HFFc6 (cell line): ENCODE data around the gene FRS2. TPM values are rescaled to one million over a fixed set of nuclear protein-coding genes. Genes with fewer than 3 reads are reported as not detected.

Source experiments
- DNase-seq: peaks from one replicate; pipeline ENCODE4 v3.0.0-alpha.2; 2018
- H3K27ac Mint-ChIP-seq: 2 replicates; pipeline ENCODE4 v1.8.0; 2020; ENCODE audit warnings: mild to moderate bottlenecking, mixed read lengths
- H3K27me3 Mint-ChIP-seq: 2 replicates; pipeline ENCODE4 v1.8.0; 2021; ENCODE audit warnings: mild to moderate bottlenecking, moderate library complexity, mixed read lengths; ENCODE audit not compliant: insufficient read depth
- H3K36me3 Mint-ChIP-seq: 2 replicates; pipeline ENCODE4 v1.8.0; 2021; ENCODE audit warnings: low read depth, mixed read lengths
- H3K4me1 Mint-ChIP-seq: 2 replicates; pipeline ENCODE4 v1.8.0; 2020; ENCODE audit warnings: low read depth, mixed read lengths
- H3K4me3 Mint-ChIP-seq: 2 replicates; pipeline ENCODE4 v1.8.0; 2020; ENCODE audit warnings: mild to moderate bottlenecking, moderate library complexity, mixed read lengths
- H3K9me3 Mint-ChIP-seq: 2 replicates; pipeline ENCODE4 v1.8.0; 2020; ENCODE audit warnings: mild to moderate bottlenecking, mixed read lengths
- total RNA-seq, 6 experiments: library from RNA; stranded (reverse); fragmentation: NEBNext Ultra II Directional; extraction: Animal tissue kit (Norgen Biotek cat#: 25700); gene quantifications; 2 replicates in 1 of 6; 3 replicates in 5 of 6; pipeline ENCODE4 v1.2.3, GENCODE V29; 2021
- TF ChIP-seq, protein P1 (sequence below): fragments of 200-600 bp; sonication (generic); IDR thresholded peaks from 2 replicates; pipeline ENCODE4 v1.5.0; 2021; ENCODE audit warnings: antibody characterized with exemption, mild to moderate bottlenecking

Gene FRS2
- total RNA-seq, 6 experiments from 2014 or later: 26.5 to 35.8 (median 31.1) TPM

GRCh38 chr12:69546693-69547438 is 76.7 kb downstream of the FRS2 start:
- DNase-seq: no peak
- Mint-ChIP-seq H3K4me3 (no peak overlapping the region), H3K27ac (no peak overlapping the region), H3K27me3 (no peaks in the 10 kb centered on the region), H3K36me3 (peaks cover 41% of the 10 kb centered on the region), H3K9me3 (peaks cover 18% of the 10 kb centered on the region), H3K4me1 (no peaks in the 10 kb centered on the region)
- TF ChIP-seq, protein P1, sequence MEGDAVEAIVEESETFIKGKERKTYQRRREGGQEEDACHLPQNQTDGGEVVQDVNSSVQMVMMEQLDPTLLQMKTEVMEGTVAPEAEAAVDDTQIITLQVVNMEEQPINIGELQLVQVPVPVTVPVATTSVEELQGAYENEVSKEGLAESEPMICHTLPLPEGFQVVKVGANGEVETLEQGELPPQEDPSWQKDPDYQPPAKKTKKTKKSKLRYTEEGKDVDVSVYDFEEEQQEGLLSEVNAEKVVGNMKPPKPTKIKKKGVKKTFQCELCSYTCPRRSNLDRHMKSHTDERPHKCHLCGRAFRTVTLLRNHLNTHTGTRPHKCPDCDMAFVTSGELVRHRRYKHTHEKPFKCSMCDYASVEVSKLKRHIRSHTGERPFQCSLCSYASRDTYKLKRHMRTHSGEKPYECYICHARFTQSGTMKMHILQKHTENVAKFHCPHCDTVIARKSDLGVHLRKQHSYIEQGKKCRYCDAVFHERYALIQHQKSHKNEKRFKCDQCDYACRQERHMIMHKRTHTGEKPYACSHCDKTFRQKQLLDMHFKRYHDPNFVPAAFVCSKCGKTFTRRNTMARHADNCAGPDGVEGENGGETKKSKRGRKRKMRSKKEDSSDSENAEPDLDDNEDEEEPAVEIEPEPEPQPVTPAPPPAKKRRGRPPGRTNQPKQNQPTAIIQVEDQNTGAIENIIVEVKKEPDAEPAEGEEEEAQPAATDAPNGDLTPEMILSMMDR: no peak

GRCh38 chr12:69548687-69549086 is 78.5 kb downstream of the FRS2 start:
- Mint-ChIP-seq H3K27ac (no peak overlapping the region), H3K4me3 (no peak overlapping the region), H3K36me3 (peaks cover 35% of the 10 kb centered on the region), H3K27me3 (peaks cover 2% of the 10 kb centered on the region; the same call in 1 of the 2 replicates), H3K9me3 (peaks cover 12% of the 10 kb centered on the region), H3K4me1 (peaks cover 6% of the 10 kb centered on the region)
- TF ChIP-seq, protein P1: no peak
- DNase-seq: no peak

- Mint-ChIP-seq H3K27me3 (peaks cover 2% of the 10 kb centered on the region; the same call in 1 of the 2 replicates), H3K4me3 (no peak overlapping the region)
Measured at GRCh38 chr12:69550569-69551350, 80.6 kb downstream of the FRS2 start.

DNA sequence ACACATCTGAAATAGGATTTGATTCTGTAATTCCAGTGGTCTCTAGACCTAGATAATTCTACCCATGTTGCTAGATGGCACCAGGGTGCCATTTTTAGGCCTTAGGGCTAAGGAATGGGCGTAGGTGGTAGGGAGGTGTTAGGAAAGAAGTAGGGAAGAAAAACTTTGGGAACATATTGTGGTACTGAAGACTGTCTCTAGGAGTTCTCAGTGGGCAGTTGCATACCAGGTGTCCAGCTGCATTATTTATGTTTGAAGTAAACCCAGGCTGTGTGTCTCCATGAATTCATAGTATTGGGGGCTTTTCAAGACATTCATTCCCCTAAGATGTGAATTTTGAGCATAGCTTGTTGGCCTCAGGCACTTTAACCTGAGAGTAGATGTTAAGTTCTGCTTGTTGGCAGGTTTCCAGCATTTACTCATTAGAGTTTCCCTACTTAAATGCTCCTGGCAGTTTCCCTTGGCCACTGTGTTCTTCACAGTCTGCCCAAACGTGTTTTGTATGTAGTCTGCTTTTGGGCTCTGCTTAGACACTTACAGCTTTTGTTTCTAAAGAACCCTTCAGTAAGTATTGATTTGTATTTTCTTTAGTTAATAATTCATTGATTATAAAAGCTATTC is 83.5 kb downstream of the FRS2 start:
- Mint-ChIP-seq H3K4me3 (no peak overlapping the region), H3K36me3 (peaks cover 22% of the 10 kb centered on the region), H3K9me3 (no peaks in the 10 kb centered on the region), H3K27ac (peak overlapping the region; percentile 94), H3K27me3 (peaks cover 2% of the 10 kb centered on the region; the same call in 1 of the 2 replicates), H3K4me1 (peaks cover 53% of the 10 kb centered on the region)
- peak; percentile 41 for DNase-seq
- TF ChIP-seq, protein P1: no peak

More at GRCh38 chr12:69550569-69551350, 80.6 kb downstream of the FRS2 start:
- Mint-ChIP-seq H3K27ac (no peak overlapping the region), H3K36me3 (peaks cover 18% of the 10 kb centered on the region; the same call in 1 of the 2 replicates), H3K4me1 (peaks cover 26% of the 10 kb centered on the region), H3K9me3 (no peaks in the 10 kb centered on the region)
- DNase-seq: no peak
- TF ChIP-seq, protein P1: no peak

- peaks cover 22% of the 10 kb centered on the region for H3K36me3 Mint-ChIP-seq
- H3K4me1 Mint-ChIP-seq: peaks cover 54% of the 10 kb centered on the region
- H3K27ac Mint-ChIP-seq: peak overlapping the region; percentile 94
Measured at GRCh38 chr12:69555461-69555860, 85.3 kb downstream of the FRS2 start.

More at GRCh38 chr12:69555461-69555860, 85.3 kb downstream of the FRS2 start:
- H3K4me3 Mint-ChIP-seq: peak overlapping the region; percentile 74
- TF ChIP-seq, protein P1: no peak
- peak; percentile 96 for DNase-seq
- H3K9me3 Mint-ChIP-seq: no peaks in the 10 kb centered on the region
- peaks cover 2% of the 10 kb centered on the region; the same call in 1 of the 2 replicates for H3K27me3 Mint-ChIP-seq
